Activated B cell treated with CpG ODN at 0.5 μM for 24 hours (primary cell): ENCODE measurements around the gene KRT76. TPM values are rescaled to one million over a fixed set of nuclear protein-coding genes. Genes with fewer than 3 reads are reported as not detected.

Experiments used
- ATAC-seq: fragments of 200-7000 bp; cut with Tn5 transposase; one replicate; pipeline ENCODE4 v1.10.0; 2021; ENCODE audit warnings: low read depth, mild to moderate bottlenecking, moderate library complexity
- CTCF ChIA-PET: fragments of 350-600 bp; sonication (Branson Sonifier 250); formaldehyde crosslinking; loops from one replicate; lab custom pipeline; 2021; ENCODE audit warnings: antibody characterized with exemption; lab: Charles Lee
- POLR2A ChIA-PET: fragments of 350-600 bp; sonication (Branson Sonifier 250); formaldehyde crosslinking; loops from one replicate; lab custom pipeline; 2021; ENCODE audit warnings: antibody characterized with exemption; lab: Charles Lee
- DNase-seq: peaks from one replicate; pipeline ENCODE4 v3.0.0; 2022
- H3K27ac Mint-ChIP-seq: one replicate; pipeline ENCODE4 v1.8.0; 2020; ENCODE audit warnings: mixed read lengths
- H3K27me3 Mint-ChIP-seq: one replicate; pipeline ENCODE4 v1.8.0; 2021; ENCODE audit warnings: mixed read lengths
- H3K36me3 Mint-ChIP-seq: one replicate; pipeline ENCODE4 v1.8.0; 2021; ENCODE audit warnings: low read depth, mixed read lengths
- H3K4me1 Mint-ChIP-seq: one replicate; pipeline ENCODE4 v1.8.0; 2021; ENCODE audit warnings: mixed read lengths
- H3K4me3 Mint-ChIP-seq: one replicate; pipeline ENCODE4 v1.8.0; 2020; ENCODE audit warnings: mild to moderate bottlenecking, mixed read lengths
- H3K9me3 Mint-ChIP-seq: one replicate; pipeline ENCODE4 v1.8.0; 2020; ENCODE audit warnings: mixed read lengths
- intact Hi-C: fragments of 100-400 bp; cut with micrococcal nuclease; formaldehyde crosslinking; loops from one replicate; pipeline ENCODE4 v1.15.1; 2024
- total RNA-seq: library from RNA; stranded (reverse); gene quantifications from 2 replicates; pipeline ENCODE4 v1.2.3, GENCODE V29; 2022
- TF ChIP-seq, protein P1 (sequence below): fragments of 200-600 bp; IDR thresholded peaks from one replicate; pipeline ENCODE4 v1.8.0; 2022; ENCODE audit warnings: antibody characterized with exemption, mild to moderate bottlenecking

KRT76 gene
- total RNA-seq, 1 donor from 2014 or later, result not detected

DNA sequence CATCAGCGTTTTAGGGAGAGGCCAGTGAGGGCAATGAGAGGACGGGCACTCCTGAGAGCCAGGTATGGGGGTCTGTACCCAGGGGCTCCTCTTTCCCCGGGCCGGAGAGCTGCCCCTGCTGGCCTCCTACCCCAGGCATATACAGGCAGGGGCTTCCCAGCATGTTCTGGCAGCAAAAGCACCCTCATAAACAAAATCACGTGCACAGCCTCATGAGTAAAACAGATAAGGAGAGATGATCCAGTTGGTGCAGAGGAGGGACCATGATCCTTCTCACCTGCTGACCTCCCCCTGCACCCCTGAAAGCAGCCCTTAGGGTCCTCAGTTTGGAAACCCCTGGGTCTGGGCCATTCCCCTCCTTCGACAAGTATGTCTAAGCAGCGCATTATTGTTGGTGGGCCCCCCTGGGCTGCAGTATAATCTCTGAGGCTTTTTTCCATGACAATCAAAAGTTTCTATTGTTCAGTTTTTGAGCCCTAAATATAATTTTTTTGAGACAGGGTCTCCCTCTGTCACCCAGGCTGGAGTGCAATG is 41.8 kb upstream of the KRT76 start:
- ChIA-PET CTCF (no interaction called here), POLR2A (no interaction called here)
- intact Hi-C loops, result no loop called here
- Mint-ChIP-seq H3K9me3 (no peaks in the 10 kb centered on the region), H3K4me3 (no peak overlapping the region), H3K27me3 (peaks cover 26% of the 10 kb centered on the region), H3K36me3 (no peaks in the 10 kb centered on the region), H3K27ac (no peak overlapping the region), H3K4me1 (no peaks in the 10 kb centered on the region)
- ATAC-seq (no peak), DNase-seq (no peak)
- TF ChIP-seq, protein P1, sequence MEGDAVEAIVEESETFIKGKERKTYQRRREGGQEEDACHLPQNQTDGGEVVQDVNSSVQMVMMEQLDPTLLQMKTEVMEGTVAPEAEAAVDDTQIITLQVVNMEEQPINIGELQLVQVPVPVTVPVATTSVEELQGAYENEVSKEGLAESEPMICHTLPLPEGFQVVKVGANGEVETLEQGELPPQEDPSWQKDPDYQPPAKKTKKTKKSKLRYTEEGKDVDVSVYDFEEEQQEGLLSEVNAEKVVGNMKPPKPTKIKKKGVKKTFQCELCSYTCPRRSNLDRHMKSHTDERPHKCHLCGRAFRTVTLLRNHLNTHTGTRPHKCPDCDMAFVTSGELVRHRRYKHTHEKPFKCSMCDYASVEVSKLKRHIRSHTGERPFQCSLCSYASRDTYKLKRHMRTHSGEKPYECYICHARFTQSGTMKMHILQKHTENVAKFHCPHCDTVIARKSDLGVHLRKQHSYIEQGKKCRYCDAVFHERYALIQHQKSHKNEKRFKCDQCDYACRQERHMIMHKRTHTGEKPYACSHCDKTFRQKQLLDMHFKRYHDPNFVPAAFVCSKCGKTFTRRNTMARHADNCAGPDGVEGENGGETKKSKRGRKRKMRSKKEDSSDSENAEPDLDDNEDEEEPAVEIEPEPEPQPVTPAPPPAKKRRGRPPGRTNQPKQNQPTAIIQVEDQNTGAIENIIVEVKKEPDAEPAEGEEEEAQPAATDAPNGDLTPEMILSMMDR, result no peak

DNA sequence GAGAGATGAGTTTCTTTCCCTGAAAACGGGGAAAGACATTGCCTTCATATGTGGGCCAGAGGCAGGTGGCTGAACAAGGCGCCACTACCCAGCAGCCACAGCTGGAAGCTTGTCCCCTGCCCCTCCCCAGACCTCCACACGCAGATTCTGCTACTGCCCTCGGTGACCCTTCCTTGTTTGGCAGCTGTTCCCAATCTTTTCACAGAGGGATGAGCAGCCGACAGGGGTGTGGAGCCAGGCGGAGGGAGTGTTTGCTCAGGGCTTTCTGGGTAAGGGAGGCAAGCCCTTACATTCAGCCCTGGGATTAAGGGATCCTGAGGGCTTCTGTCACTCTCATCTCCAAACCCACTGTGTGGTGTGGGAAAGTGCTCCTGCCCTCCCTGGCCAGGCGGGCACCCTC is 41.2 kb upstream of the KRT76 start:
- Mint-ChIP-seq H3K9me3 (no peaks in the 10 kb centered on the region), H3K27me3 (peaks cover 25% of the 10 kb centered on the region), H3K36me3 (no peaks in the 10 kb centered on the region), H3K27ac (no peak overlapping the region), H3K4me3 (no peak overlapping the region), H3K4me1 (no peaks in the 10 kb centered on the region)
- TF ChIP-seq, protein P1, result no peak
- intact Hi-C loops, result no loop called here
- POLR2A ChIA-PET, result no interaction called here
- no peak for ATAC-seq
- DNase-seq, result no peak
- CTCF ChIA-PET, result no interaction called here

DNA sequence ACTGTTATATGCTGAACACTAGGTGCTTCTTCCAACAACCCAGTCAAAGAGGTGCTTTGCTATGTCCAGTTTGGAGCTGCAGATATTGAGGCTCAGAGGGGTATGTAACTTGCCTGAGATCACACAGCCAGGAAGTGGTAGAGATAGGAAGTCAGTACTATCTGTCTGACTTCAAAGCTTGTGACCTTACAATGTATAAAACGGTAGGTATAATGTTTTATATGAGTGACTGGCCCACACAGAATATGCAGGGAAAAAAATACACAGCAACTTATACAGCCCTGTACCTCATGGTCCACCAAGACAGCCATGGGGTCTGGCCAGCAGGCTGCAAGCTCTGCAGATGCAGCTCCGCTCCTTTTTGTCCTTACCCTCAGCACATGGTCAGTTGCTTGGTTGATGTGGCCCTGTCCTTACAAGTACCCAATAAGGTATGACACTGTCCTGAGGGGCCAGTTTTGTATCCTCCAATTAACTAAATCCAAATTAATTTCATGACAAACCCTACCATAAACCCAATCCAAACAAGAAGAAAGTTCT is 40.6 kb upstream of the KRT76 start:
- TF ChIP-seq, protein P1, result no peak
- Mint-ChIP-seq H3K4me3 (no peak overlapping the region), H3K9me3 (no peaks in the 10 kb centered on the region), H3K27me3 (peaks cover 24% of the 10 kb centered on the region), H3K4me1 (no peaks in the 10 kb centered on the region), H3K27ac (no peak overlapping the region), H3K36me3 (no peaks in the 10 kb centered on the region)
- no peak for DNase-seq
- ChIA-PET POLR2A (no interaction called here), CTCF (no interaction called here)
- intact Hi-C loops, result no loop called here
- ATAC-seq, result no peak

DNA sequence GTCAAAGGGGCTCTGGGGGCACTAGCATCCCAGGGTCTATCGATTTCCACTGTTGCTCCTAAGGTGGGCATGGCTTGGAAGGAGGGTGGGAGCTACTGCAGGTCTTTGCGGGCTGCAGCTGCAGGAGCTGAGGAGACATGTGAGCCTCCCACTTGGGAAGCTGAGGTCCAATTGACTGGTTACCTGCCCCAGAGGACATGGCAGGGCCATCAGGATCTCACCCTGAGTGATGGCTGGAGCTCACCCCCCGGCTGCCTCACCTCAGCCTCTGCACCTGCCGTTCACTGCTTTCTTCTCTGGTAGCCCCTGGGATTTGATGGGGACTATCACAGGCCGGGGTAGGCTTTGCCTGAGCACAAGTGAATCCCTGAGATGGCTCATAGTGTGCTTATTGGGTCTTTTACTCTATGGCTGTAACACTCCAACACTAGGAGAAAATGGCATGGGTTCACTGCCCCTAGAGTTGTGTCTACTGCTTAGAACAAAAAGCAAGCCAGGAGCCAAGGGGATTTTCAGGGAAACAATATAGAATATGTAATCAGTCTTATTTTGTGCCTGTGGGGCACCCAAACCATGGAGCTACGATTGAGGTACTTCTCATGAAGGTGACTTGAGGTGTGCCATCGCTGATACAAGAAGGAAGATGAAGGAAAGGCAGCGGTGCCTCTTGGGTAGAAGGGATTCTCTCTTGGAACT is 40.0 kb upstream of the KRT76 start:
- ChIA-PET POLR2A (no interaction called here), CTCF (no interaction called here)
- no peak overlapping the region for H3K4me3 Mint-ChIP-seq
- TF ChIP-seq, protein P1, result no peak
- intact Hi-C loops, result no loop called here
- H3K36me3 Mint-ChIP-seq, result no peaks in the 10 kb centered on the region
- no peaks in the 10 kb centered on the region for H3K9me3 Mint-ChIP-seq
- no peaks in the 10 kb centered on the region for H3K4me1 Mint-ChIP-seq
- no peak overlapping the region for H3K27ac Mint-ChIP-seq
- peaks cover 24% of the 10 kb centered on the region for H3K27me3 Mint-ChIP-seq
- DNase-seq, result no peak
- ATAC-seq, result no peak

DNA sequence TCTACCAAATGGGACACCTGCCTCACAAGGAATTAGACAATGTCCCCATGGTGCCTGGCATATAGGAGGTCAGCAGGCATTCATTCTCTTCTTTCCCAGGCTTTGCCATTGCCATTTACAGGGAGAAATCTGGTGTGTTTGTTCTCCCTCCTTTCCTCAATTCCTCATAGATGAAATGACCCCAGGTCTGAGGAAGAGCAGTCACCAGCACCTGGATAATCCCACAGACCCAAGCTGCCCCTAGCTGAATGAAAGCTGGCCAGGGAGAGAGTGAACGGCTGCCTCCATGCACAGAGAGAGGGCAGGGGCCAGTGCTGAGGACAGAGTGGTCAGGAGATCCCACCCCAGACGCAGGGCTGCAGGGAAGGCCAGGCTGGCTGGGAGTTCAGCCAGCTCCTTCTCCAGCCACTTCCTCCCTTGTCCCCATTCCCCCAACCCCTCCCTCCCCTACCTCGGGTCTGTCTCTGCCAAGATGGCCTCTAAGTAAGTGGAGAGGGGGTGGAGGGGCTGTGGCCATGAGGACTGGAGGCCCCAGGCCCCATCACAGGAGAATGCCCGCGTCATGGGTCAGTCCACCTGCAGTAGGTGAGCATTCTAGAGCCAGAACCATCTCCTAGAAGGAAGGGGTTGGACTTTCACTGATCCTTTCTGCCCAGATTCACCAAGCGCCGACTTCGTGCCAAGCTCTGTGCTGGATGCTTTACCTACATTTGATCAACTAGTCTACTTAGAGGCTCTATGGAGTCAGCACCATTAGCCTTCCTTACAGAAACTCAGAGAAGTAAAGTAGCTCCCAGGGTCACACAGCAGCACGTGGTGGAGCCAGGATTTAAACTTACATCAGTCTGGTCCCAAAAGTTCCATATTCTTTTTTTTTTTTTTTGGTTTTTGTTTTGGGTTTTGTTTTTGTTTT is 38.8 kb upstream of the KRT76 start:
- intact Hi-C loops, result no loop called here
- H3K4me1 Mint-ChIP-seq, result no peaks in the 10 kb centered on the region
- ChIA-PET CTCF (no interaction called here), POLR2A (no interaction called here)
- peaks cover 22% of the 10 kb centered on the region for H3K27me3 Mint-ChIP-seq
- H3K27ac Mint-ChIP-seq, result no peak overlapping the region
- TF ChIP-seq, protein P1, result no peak
- no peaks in the 10 kb centered on the region for H3K36me3 Mint-ChIP-seq
- no peak overlapping the region for H3K4me3 Mint-ChIP-seq
- H3K9me3 Mint-ChIP-seq, result no peaks in the 10 kb centered on the region
- DNase-seq (no peak), ATAC-seq (no peak)
